Calu3 (cell line): ENCODE measurements around the gene PRG3. TPM values are rescaled to one million over a fixed set of nuclear protein-coding genes. Genes with fewer than 3 reads are reported as not detected.

Experiments used
- BruUV-seq: library from RNA; stranded (reverse); fragments of 400-500 nt; replicated peaks from 2 replicates; lab custom pipeline; 2021; lab: Mats Ljungman, UMichigan
- CTCF ChIA-PET: fragments of 300-600 bp; sonication (Branson Sonifier 250); formaldehyde crosslinking; loops from one replicate; lab custom pipeline; 2022; ENCODE audit warnings: antibody characterized with exemption; lab: Charles Lee
- DNase-seq: peaks from one replicate; pipeline ENCODE4 v3.0.0; 2022
- H3K27ac Mint-ChIP-seq: one replicate; pipeline ENCODE4 v1.8.0; 2022; ENCODE audit warnings: mixed read lengths; ENCODE audit not compliant: unreplicated experiment
- H3K27me3 Mint-ChIP-seq: one replicate; pipeline ENCODE4 v1.8.0; 2022; ENCODE audit warnings: mixed read lengths; ENCODE audit not compliant: unreplicated experiment
- H3K36me3 Mint-ChIP-seq: one replicate; pipeline ENCODE4 v1.8.0; 2022; ENCODE audit warnings: mild to moderate bottlenecking, moderate library complexity, mixed read lengths; ENCODE audit not compliant: insufficient read depth, unreplicated experiment
- H3K4me1 Mint-ChIP-seq: one replicate; pipeline ENCODE4 v1.8.0; 2022; ENCODE audit warnings: mild to moderate bottlenecking, low read depth, mixed read lengths; ENCODE audit not compliant: unreplicated experiment
- H3K4me3 Mint-ChIP-seq: one replicate; pipeline ENCODE4 v1.8.0; 2022; ENCODE audit warnings: mild to moderate bottlenecking, low read depth, moderate library complexity, mixed read lengths; ENCODE audit not compliant: unreplicated experiment
- H3K9me3 Mint-ChIP-seq: one replicate; pipeline ENCODE4 v1.8.0; 2022; ENCODE audit warnings: low read depth, mixed read lengths; ENCODE audit not compliant: unreplicated experiment
- intact Hi-C: fragments of 100-400 bp; cut with micrococcal nuclease; formaldehyde crosslinking; loops from one replicate; pipeline ENCODE4 v1.10.0; 2022; ENCODE audit not compliant: unreplicated experiment
- total RNA-seq: library from RNA; stranded (reverse); gene quantifications from 2 replicates; pipeline ENCODE4 v1.2.3, GENCODE V29; 2022
- TF ChIP-seq, protein P1 (sequence below): fragments of 200-600 bp; IDR thresholded peaks from one replicate; pipeline ENCODE4 v1.8.0; 2022; ENCODE audit warnings: antibody characterized with exemption; ENCODE audit not compliant: unreplicated experiment

PRG3 gene
- total RNA-seq, 1 experiment from 2014 or later, result not detected

DNA sequence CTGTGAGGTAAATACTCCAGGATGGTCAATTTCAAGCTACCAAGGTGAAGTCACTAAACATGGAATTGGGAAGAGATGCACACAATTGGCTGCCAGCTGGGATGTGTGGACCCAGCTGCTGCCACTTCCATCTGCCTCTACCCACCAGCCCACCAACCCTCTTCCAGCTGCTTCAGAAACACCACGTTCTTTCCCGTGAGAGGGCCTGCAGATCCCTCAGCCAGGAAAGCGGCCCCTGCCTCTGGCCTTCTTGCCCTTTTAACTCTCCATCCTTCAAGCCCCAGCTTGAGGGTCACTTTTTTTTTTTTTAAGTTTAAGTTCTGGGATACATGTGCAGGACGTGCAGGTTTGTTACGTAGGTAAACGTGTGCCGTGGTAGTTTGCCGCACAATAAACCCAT is 20.0 kb downstream of the PRG3 start:
- Mint-ChIP-seq H3K9me3 (no peaks in the 10 kb centered on the region), H3K27me3 (peaks cover 47% of the 10 kb centered on the region), H3K27ac (no peak overlapping the region), H3K4me1 (peaks cover 6% of the 10 kb centered on the region), H3K4me3 (no peak overlapping the region), H3K36me3 (no peaks in the 10 kb centered on the region)
- DNase-seq, result no peak
- TF ChIP-seq, protein P1, sequence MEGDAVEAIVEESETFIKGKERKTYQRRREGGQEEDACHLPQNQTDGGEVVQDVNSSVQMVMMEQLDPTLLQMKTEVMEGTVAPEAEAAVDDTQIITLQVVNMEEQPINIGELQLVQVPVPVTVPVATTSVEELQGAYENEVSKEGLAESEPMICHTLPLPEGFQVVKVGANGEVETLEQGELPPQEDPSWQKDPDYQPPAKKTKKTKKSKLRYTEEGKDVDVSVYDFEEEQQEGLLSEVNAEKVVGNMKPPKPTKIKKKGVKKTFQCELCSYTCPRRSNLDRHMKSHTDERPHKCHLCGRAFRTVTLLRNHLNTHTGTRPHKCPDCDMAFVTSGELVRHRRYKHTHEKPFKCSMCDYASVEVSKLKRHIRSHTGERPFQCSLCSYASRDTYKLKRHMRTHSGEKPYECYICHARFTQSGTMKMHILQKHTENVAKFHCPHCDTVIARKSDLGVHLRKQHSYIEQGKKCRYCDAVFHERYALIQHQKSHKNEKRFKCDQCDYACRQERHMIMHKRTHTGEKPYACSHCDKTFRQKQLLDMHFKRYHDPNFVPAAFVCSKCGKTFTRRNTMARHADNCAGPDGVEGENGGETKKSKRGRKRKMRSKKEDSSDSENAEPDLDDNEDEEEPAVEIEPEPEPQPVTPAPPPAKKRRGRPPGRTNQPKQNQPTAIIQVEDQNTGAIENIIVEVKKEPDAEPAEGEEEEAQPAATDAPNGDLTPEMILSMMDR, result no peak
- no TSS peak for BruUV-seq
- CTCF ChIA-PET, result interaction anchor here (0.7 kb wide), 1 partner anchor 19 kb away, joined by 3 read pairs; no protein-coding TSS in a partner anchor
- intact Hi-C loops, result no loop called here

DNA sequence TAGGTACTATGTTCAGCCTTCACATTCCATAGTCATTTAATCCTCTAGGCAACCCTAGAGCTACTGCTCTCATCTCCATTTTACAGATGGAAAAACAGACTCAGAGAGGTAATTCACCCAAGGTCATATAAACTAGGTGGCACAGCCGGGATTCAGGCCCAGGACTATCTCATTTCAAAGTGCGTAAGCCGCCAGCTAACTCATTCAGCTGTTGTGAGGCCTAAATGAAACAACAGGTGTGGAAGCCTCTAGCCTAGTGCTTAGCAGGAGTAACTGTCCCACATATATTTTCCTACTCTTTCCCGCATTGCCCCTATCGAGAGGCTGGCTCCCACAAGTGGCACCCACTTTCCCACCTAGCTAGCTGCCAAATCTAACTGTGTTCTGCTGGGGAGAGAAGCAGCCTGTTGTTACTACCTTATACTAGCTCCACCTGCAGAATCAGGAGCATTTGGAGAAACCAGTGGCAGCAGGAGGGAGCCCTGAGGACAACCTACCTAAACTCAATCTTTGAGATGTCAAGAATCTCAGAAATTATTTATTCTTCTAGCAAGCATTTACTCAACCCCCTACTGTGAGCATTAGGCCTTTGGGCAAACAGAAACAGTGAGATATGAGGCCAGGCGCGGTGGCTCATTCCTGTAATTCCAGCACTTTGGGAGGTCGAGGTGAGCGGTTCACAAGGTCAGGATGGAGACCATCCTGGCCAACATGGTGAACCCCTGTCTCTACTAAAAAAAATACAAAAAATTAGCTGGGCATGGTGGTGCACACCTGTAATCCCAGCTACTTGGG is 20.9 kb downstream of the PRG3 start:
- no peak for DNase-seq
- no TSS peak for BruUV-seq
- CTCF ChIA-PET, result interaction anchor here (0.6 kb wide), 2 partner anchors 10 to 14 kb away, joined by 4 read pairs; no protein-coding TSS in a partner anchor
- H3K4me1 Mint-ChIP-seq, result peaks cover 6% of the 10 kb centered on the region
- no peaks in the 10 kb centered on the region for H3K9me3 Mint-ChIP-seq
- H3K36me3 Mint-ChIP-seq, result no peaks in the 10 kb centered on the region
- no peak overlapping the region for H3K4me3 Mint-ChIP-seq
- H3K27ac Mint-ChIP-seq, result no peak overlapping the region
- TF ChIP-seq, protein P1, result no peak
- intact Hi-C loops, result no loop called here
- H3K27me3 Mint-ChIP-seq, result peaks cover 40% of the 10 kb centered on the region

DNA sequence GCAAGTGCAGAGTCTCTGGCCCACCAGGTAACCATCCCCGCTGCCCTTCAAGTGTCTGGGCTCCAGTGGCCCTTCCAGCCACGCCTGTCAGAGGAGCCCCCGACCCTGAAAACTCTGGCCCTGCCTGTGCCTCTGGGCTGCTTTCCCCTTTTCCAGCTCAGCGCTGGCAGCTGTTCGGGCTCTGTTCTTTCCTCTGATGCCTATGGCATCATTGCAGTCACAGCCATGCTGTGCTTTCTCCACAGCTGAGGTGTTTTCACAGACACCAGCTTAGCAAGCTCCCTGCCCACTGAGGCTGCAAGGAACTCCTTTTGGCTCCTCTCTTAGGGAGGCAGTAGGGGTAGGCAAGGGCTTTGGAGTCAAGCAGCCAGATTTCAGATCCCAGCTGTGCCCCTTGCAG is 21.6 kb downstream of the PRG3 start:
- Mint-ChIP-seq H3K36me3 (no peaks in the 10 kb centered on the region), H3K4me3 (no peak overlapping the region), H3K9me3 (no peaks in the 10 kb centered on the region), H3K4me1 (peaks cover 6% of the 10 kb centered on the region), H3K27me3 (peaks cover 40% of the 10 kb centered on the region), H3K27ac (no peak overlapping the region)
- CTCF ChIA-PET, result interaction anchor here (0.6 kb wide), 1 partner anchor 14 kb away, joined by 4 read pairs; no protein-coding TSS in a partner anchor
- intact Hi-C loops, result no loop called here
- no TSS peak for BruUV-seq
- no peak for DNase-seq
- TF ChIP-seq, protein P1, result no peak

DNA sequence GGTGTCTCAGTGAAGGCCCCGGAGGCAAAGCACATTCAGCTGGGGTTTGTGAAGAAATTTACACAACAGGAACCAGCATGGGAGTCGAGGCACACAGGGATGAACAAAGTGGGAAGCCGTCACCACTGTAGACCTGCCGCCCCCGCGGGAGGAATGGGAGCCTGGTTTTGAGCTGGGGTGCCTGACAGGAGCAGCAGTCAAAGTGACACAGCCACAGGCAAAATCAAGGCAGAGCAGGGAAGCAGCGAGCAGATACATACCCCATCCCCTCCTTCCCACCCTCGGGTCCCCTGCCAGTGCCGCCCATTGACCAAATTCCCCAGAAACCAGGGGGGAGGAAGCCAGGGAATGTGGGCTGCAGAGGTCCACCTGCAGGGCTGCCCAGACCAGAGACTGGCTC is 22.0 kb downstream of the PRG3 start:
- H3K27me3 Mint-ChIP-seq, result peaks cover 40% of the 10 kb centered on the region
- no peak overlapping the region for H3K27ac Mint-ChIP-seq
- no peaks in the 10 kb centered on the region for H3K9me3 Mint-ChIP-seq
- intact Hi-C loops, result no loop called here
- CTCF ChIA-PET, result no interaction called here
- no peak overlapping the region for H3K4me3 Mint-ChIP-seq
- H3K36me3 Mint-ChIP-seq, result no peaks in the 10 kb centered on the region
- no TSS peak for BruUV-seq
- H3K4me1 Mint-ChIP-seq, result peaks cover 6% of the 10 kb centered on the region
- TF ChIP-seq, protein P1, result no peak
- DNase-seq, result no peak
